B cell (primary cell): ENCODE data around the gene PCMTD2. TPM values are rescaled to one million over a fixed set of nuclear protein-coding genes. Genes with fewer than 3 reads are reported as not detected.

Source experiments
- ATAC-seq: fragments of 200-7000 bp; cut with Tn5 transposase; one replicate; pipeline ENCODE4 v1.10.0; 2021; ENCODE audit warnings: low read depth, mild to moderate bottlenecking, moderate number of reproducible peaks, moderate library complexity
- CTCF ChIA-PET: fragments of 350-600 bp; sonication (Branson Sonifier 250); formaldehyde crosslinking; loops from one replicate; lab custom pipeline; 2021; ENCODE audit warnings: antibody characterized with exemption, inconsistent platforms; lab: Charles Lee
- POLR2A ChIA-PET: fragments of 350-600 bp; sonication (Branson Sonifier 250); formaldehyde crosslinking; loops from one replicate; lab custom pipeline; 2021; ENCODE audit warnings: antibody characterized with exemption; lab: Charles Lee
- DNase-seq: peaks from one replicate; pipeline ENCODE4 v3.0.0; 2013
- H2AFZ ChIP-seq: 2 replicates; pipeline ENCODE4 v1.6.1; 2012; ENCODE audit warnings: mild to moderate bottlenecking, low read depth, low read length; ENCODE audit not compliant: insufficient read depth, poor library complexity, severe bottlenecking
- H3K27ac ChIP-seq, 2 donors: 1 replicate in 1 of 2; 2 replicates in 1 of 2; pipeline ENCODE4 v1.5.1; 2012 to 2013; ENCODE audit warnings: low read length in 2 of 2, mild to moderate bottlenecking in 2 of 2, moderate library complexity in 1 of 2
- H3K27me3 ChIP-seq, 4 experiments: fragments of 200-600 bp in 1 of 4; sonication (generic) in 1 of 4; replicated peaks in 1 of 4; 1 replicate in 2 of 4; 2 replicates in 2 of 4; pipeline versions ENCODE4 v1.6.1 to v1.7.0; 2013 to 2016; ENCODE audit warnings: low read length in 3 of 4, mild to moderate bottlenecking in 2 of 4, mixed read lengths in 1 of 4, moderate library complexity in 1 of 4; ENCODE audit not compliant: insufficient read depth in 4 of 4, control insufficient read depth in 3 of 4; ENCODE audit errors: control extremely low read depth in 1 of 4
- H3K36me3 ChIP-seq, 2 experiments: replicated peaks in 1 of 2; 1 replicate in 1 of 2; 2 replicates in 1 of 2; pipeline versions ENCODE4 v1.6.1 to v1.7.1; 2013; ENCODE audit warnings: low read length in 1 of 2; ENCODE audit not compliant: insufficient read depth in 2 of 2, control insufficient read depth in 1 of 2; ENCODE audit errors: control extremely low read depth in 1 of 2, extremely low read depth in 1 of 2
- H3K4me1 ChIP-seq, 2 donors: fragments of 200-600 bp in 1 of 2; sonication (generic) in 1 of 2; 1 replicate in 1 of 2; 2 replicates in 1 of 2; pipeline versions ENCODE4 v1.5.1 to v1.6.1; 2013 to 2017; ENCODE audit warnings: low read length in 2 of 2; ENCODE audit not compliant: control insufficient read depth in 2 of 2, insufficient read depth in 2 of 2
- H3K4me2 ChIP-seq: replicated peaks from 2 replicates; pipeline ENCODE3; 2012; ENCODE audit warnings: mild to moderate bottlenecking, low read depth, low read length; ENCODE audit not compliant: poor library complexity, severe bottlenecking
- H3K4me3 ChIP-seq, 5 experiments: fragments of 200-600 bp in 1 of 5; sonication (generic) in 1 of 5; 1 replicate in 3 of 5; 2 replicates in 2 of 5; pipeline versions ENCODE4 v1.5.1 to v1.7.0; 2011 to 2016; ENCODE audit warnings: low read length in 4 of 5, mild to moderate bottlenecking in 4 of 5, low read depth in 2 of 5, control low read depth in 1 of 5, moderate library complexity in 1 of 5; ENCODE audit not compliant: insufficient read depth in 1 of 5; ENCODE audit errors: control extremely low read depth in 1 of 5, extremely low read depth in 1 of 5
- H3K79me2 ChIP-seq: fragments of 200-600 bp; sonication (generic); one replicate; pipeline ENCODE4 v1.6.0; 2016; ENCODE audit warnings: low read length; ENCODE audit not compliant: control insufficient read depth, insufficient read depth
- H3K9ac ChIP-seq: fragments of 200-600 bp; sonication (generic); 2 replicates; pipeline ENCODE4 v1.6.1; 2017; ENCODE audit warnings: mild to moderate bottlenecking, low read length, moderate library complexity
- H3K9me3 ChIP-seq, 3 donors: one replicate each; pipeline versions ENCODE4 v1.6.1 to v1.7.1; 2013; ENCODE audit warnings: low read length in 2 of 3; ENCODE audit not compliant: control insufficient read depth in 2 of 3, insufficient read depth in 1 of 3; ENCODE audit errors: control extremely low read depth in 1 of 3
- H4K20me1 ChIP-seq: 2 replicates; pipeline ENCODE4 v1.6.0; 2012; ENCODE audit warnings: mild to moderate bottlenecking, low read length; ENCODE audit not compliant: insufficient read depth, control insufficient read depth, poor library complexity, severe bottlenecking
- H3K27ac Mint-ChIP-seq: one replicate; pipeline ENCODE4 v1.8.0; 2021; ENCODE audit warnings: mixed read lengths
- H3K27me3 Mint-ChIP-seq: one replicate; pipeline ENCODE4 v1.8.0; 2021; ENCODE audit warnings: mixed read lengths
- H3K4me1 Mint-ChIP-seq: one replicate; pipeline ENCODE4 v1.8.0; 2021; ENCODE audit warnings: mixed read lengths
- H3K4me3 Mint-ChIP-seq: one replicate; pipeline ENCODE4 v1.8.0; 2021; ENCODE audit warnings: mixed read lengths
- H3K9me3 Mint-ChIP-seq: one replicate; pipeline ENCODE4 v1.8.0; 2022; ENCODE audit warnings: mixed read lengths; ENCODE audit not compliant: insufficient read depth
- CTCF ChIP-seq: fragments of 200-600 bp; IDR thresholded peaks from one replicate; pipeline ENCODE4 v1.8.0; 2022; ENCODE audit warnings: antibody characterized with exemption, mild to moderate bottlenecking
- EZH2 ChIP-seq: IDR thresholded peaks from 2 replicates; pipeline ENCODE4 v1.6.1; 2012; ENCODE audit warnings: borderline replicate concordance, low read depth, mild to moderate bottlenecking, moderate library complexity, low read length; ENCODE audit not compliant: insufficient read depth, poor library complexity, severe bottlenecking
- WGBS: methylation state at CpG from one replicate; pipeline ENCODE4 v1.1.5; 2013; ENCODE audit warnings: missing lambda C conversion rate; ENCODE audit not compliant: insufficient coverage; 5-methylcytosine and 5-hydroxymethylcytosine counted together
- intact Hi-C: fragments of 100-400 bp; cut with micrococcal nuclease; formaldehyde crosslinking; loops from one replicate; pipeline ENCODE4 v1.10.0; 2022
- polyA plus RNA-seq: library from polyadenylated mRNA; depleted of rRNA; stranded (reverse); fragments of >200 nt; gene quantifications from 2 replicates; pipeline ENCODE4 v1.2.3, GENCODE V29; 2012
- total RNA-seq, 2 donors: library from RNA; stranded (reverse); fragments of 120-200 nt in 1 of 2; gene quantifications; 1 replicate in 1 of 2; 2 replicates in 1 of 2; pipeline versions ENCODE4 v1.2.3 to v1.2.4, GENCODE V29; 2013 to 2022

The PCMTD2 gene
- total and polyA plus RNA-seq, 2 donors (not counting 1 experiment from before 2014, with no cell fraction given) = 39.8 to 131 TPM

GRCh38 chr20:64239449-64240242 lies 15.9 kb upstream of the PCMTD2 start:
- Histone ChIP-seq H2AFZ (no peak overlapping the region), H3K9ac (no peak overlapping the region), H4K20me1 (no peaks in the 10 kb centered on the region), H3K4me1 (peaks cover 0 to 5% of the 10 kb centered on the region in 2 donors), H3K4me2 (no peak overlapping the region), H3K27me3 (peaks cover 0 to 9% (median 3%) of the 10 kb centered on the region in 4 experiments), H3K79me2 (no peaks in the 10 kb centered on the region), H3K9me3 (no peaks in the 10 kb centered on the region), H3K4me3 (no peak overlapping the region), H3K36me3 (no peaks in the 10 kb centered on the region), H3K27ac (no peak overlapping the region)
- DNase-seq = no peak
- peaks cover 11% of the 10 kb centered on the region for H3K27me3 Mint-ChIP-seq
- intact Hi-C loops = no loop called here
- CTCF ChIA-PET = no interaction called here
- H3K4me1 Mint-ChIP-seq = no peaks in the 10 kb centered on the region
- 92% methylated on average over 19 of the region's 19 CpGs for WGBS
- no peak overlapping the region for H3K4me3 Mint-ChIP-seq
- POLR2A ChIA-PET = no interaction called here
- no peaks in the 10 kb centered on the region for H3K9me3 Mint-ChIP-seq
- ATAC-seq = no peak
- no peak overlapping the region for H3K27ac Mint-ChIP-seq
- TF ChIP-seq CTCF = no peak
- no peak for TF ChIP-seq EZH2

GRCh38 chr20:64240243-64241015 lies 15.1 kb upstream of the PCMTD2 start:
- ChIA-PET CTCF (no interaction called here), POLR2A (no interaction called here)
- H3K9ac ChIP-seq = no peak overlapping the region

More at GRCh38 chr20:64240243-64241015, 15.1 kb upstream of the PCMTD2 start:
- no peak overlapping the region for H3K4me3 Mint-ChIP-seq
- Histone ChIP-seq H3K4me2 (no peak overlapping the region), H3K27ac (no peak overlapping the region), H3K79me2 (no peaks in the 10 kb centered on the region), H4K20me1 (no peaks in the 10 kb centered on the region), H2AFZ (no peak overlapping the region), H3K4me1 (peaks cover 0 to 5% of the 10 kb centered on the region in 2 donors), H3K27me3 (peaks cover 0 to 17% (median 5%) of the 10 kb centered on the region in 4 experiments), H3K9me3 (no peaks in the 10 kb centered on the region), H3K4me3 (no peak overlapping the region), H3K36me3 (no peaks in the 10 kb centered on the region)
- peaks cover 15% of the 10 kb centered on the region for H3K27me3 Mint-ChIP-seq
- WGBS = 94% methylated on average over 26 of the region's 26 CpGs
- intact Hi-C loops = no loop called here
- H3K27ac Mint-ChIP-seq = no peak overlapping the region
- no peaks in the 10 kb centered on the region for H3K4me1 Mint-ChIP-seq
- TF ChIP-seq CTCF (no peak), EZH2 (no peak)
- no peaks in the 10 kb centered on the region for H3K9me3 Mint-ChIP-seq
- DNase-seq = no peak
- no peak for ATAC-seq
